HCT116 (cell line): Measurements from ENCODE around the gene BCL11B. TPM values are rescaled to one million over a fixed set of nuclear protein-coding genes. Genes with fewer than 3 reads are reported as not detected.

Source experiments
- ATAC-seq: fragments of 200-7000 bp; cut with Tn5 transposase; 2 replicates; pipeline ENCODE4 v1.9.1; 2020; ENCODE audit warnings: mild to moderate bottlenecking, moderate library complexity
- BruUV-seq: library from RNA; stranded (reverse); fragments of 400-500 nt; replicated peaks from 2 replicates; lab custom pipeline; 2021; lab: Mats Ljungman, UMichigan
- CTCF ChIA-PET: fragments of 300-600 bp; sonication (Branson Sonifier 250); formaldehyde crosslinking; loops from one replicate; lab custom pipeline; 2021; ENCODE audit warnings: antibody characterized with exemption; lab: Charles Lee
- POLR2A ChIA-PET: fragments of 300-600, 350-600 bp; sonication (Branson Sonifier 250); formaldehyde crosslinking; loops from one replicate; lab custom pipeline; 2021; ENCODE audit warnings: antibody characterized with exemption; lab: Charles Lee
- RAD21 ChIA-PET, 2 experiments: fragments of 300-600 bp; sonication (Branson Sonifier 250); formaldehyde crosslinking; loops; one replicate each; lab custom pipeline; 2023; ENCODE audit warnings: low total read pairs in 2 of 2; ENCODE audit not compliant: uncharacterized antibody in 2 of 2, unreplicated experiment in 2 of 2, low non-redundant PET in 1 of 2; lab: Charles Lee
- DNase-seq: peaks from one replicate; pipeline ENCODE4 v3.0.0-alpha.2; 2010; ENCODE audit warnings: low read depth, low spot score
- H2AFZ ChIP-seq: fragments of 200-600 bp; shearing (Covaris generic), sonication (generic); 2 replicates; pipeline ENCODE4 v1.6.1; 2017; ENCODE audit warnings: low read depth, mixed run types, mixed read lengths, antibody characterized with exemption, low read length; ENCODE audit not compliant: poor library complexity, severe bottlenecking
- H3K27ac ChIP-seq: 2 replicates; pipeline ENCODE4 v1.5.1; 2012; ENCODE audit warnings: low read depth, low read length
- H3K27me3 ChIP-seq: fragments of 200-600 bp; sonication (generic); 2 replicates; pipeline ENCODE4 v1.6.1; 2016; ENCODE audit warnings: mixed run types, low read length, mixed read lengths; ENCODE audit not compliant: insufficient read depth
- H3K36me3 ChIP-seq, 2 experiments: fragments of 200-500 bp in 1 of 2; fragments of 200-600 bp in 1 of 2; sonication (Bioruptor generic) in 1 of 2; sonication (generic) in 1 of 2; 2 replicates each; pipeline versions ENCODE4 v1.5.1 to v1.6.1; 2014 to 2016; ENCODE audit warnings: low read length in 2 of 2, inconsistent platforms in 1 of 2, mixed read lengths in 1 of 2, mixed run types in 1 of 2; ENCODE audit not compliant: insufficient read depth in 2 of 2, control insufficient read depth in 1 of 2
- H3K4me1 ChIP-seq, 2 experiments: fragments of 200-600 bp in 1 of 2; sonication (generic) in 1 of 2; 2 replicates each; pipeline versions ENCODE4 v1.5.1 to v1.6.1; 2012 to 2017; ENCODE audit warnings: low read length in 2 of 2, inconsistent platforms in 1 of 2, mild to moderate bottlenecking in 1 of 2, mixed read lengths in 1 of 2, mixed run types in 1 of 2, moderate library complexity in 1 of 2; ENCODE audit not compliant: insufficient read depth in 2 of 2, control insufficient read depth in 1 of 2
- H3K4me2 ChIP-seq: fragments of 200-600 bp; sonication (generic); 2 replicates; pipeline ENCODE4 v1.6.1; 2017; ENCODE audit warnings: mixed run types, low read length, mixed read lengths
- H3K4me3 ChIP-seq, 2 experiments: fragments of 200-600 bp in 1 of 2; sonication (generic) in 1 of 2; replicated peaks in 1 of 2; 2 replicates each; pipeline ENCODE4 v1.5.1; 2011 to 2016; ENCODE audit warnings: low read length in 2 of 2, control low read depth in 1 of 2, low read depth in 1 of 2, mild to moderate bottlenecking in 1 of 2, mixed read lengths in 1 of 2, mixed run types in 1 of 2
- H3K79me2 ChIP-seq: fragments of 200-600 bp; sonication (generic); 2 replicates; pipeline ENCODE4 v1.6.1; 2017; ENCODE audit warnings: mild to moderate bottlenecking, mixed run types, low read length, moderate library complexity, mixed read lengths; ENCODE audit not compliant: insufficient read depth
- H3K9ac ChIP-seq: fragments of 200-600 bp; sonication (generic); 2 replicates; pipeline ENCODE4 v1.6.1; 2016; ENCODE audit warnings: low read length, mixed read lengths
- H3K9me2 ChIP-seq: fragments of 200-600 bp; sonication (generic), shearing (Covaris generic); 2 replicates; pipeline ENCODE4 v1.6.1; 2017; ENCODE audit warnings: mixed run types, mild to moderate bottlenecking, moderate library complexity; ENCODE audit not compliant: insufficient read depth
- H3K9me3 ChIP-seq, 2 experiments: fragments of 200-500 bp in 1 of 2; fragments of 200-600 bp in 1 of 2; sonication (Bioruptor generic) in 1 of 2; sonication (generic) in 1 of 2; 2 replicates each; pipeline ENCODE4 v1.6.1; 2014 to 2017; ENCODE audit warnings: low read length in 2 of 2, mixed read lengths in 2 of 2, inconsistent platforms in 1 of 2, low read depth in 1 of 2, mild to moderate bottlenecking in 1 of 2, mixed run types in 1 of 2, moderate library complexity in 1 of 2; ENCODE audit not compliant: control insufficient read depth in 1 of 2, insufficient read depth in 1 of 2
- H4K20me1 ChIP-seq: fragments of 200-600 bp; sonication (generic), shearing (Covaris generic); 2 replicates; pipeline ENCODE4 v1.6.1; 2017; ENCODE audit warnings: mixed run types, mild to moderate bottlenecking, moderate library complexity; ENCODE audit not compliant: insufficient read depth
- CBX3 ChIP-seq: IDR thresholded peaks from 2 replicates; pipeline ENCODE4 v1.6.1; 2012; ENCODE audit warnings: low read depth
- EGR1 ChIP-seq: IDR thresholded peaks from 2 replicates; pipeline ENCODE4 v1.6.1; 2012; ENCODE audit warnings: low read depth
- ELF1 ChIP-seq: IDR thresholded peaks from 2 replicates; pipeline ENCODE4 v1.6.1; 2012; ENCODE audit warnings: low read depth, borderline replicate concordance
- EZH2 ChIP-seq: fragments of 200-600 bp; sonication (generic); IDR thresholded peaks from 2 replicates; pipeline ENCODE4 v1.6.1; 2017; ENCODE audit warnings: antibody characterized with exemption, mixed run types
- EZH2phosphoT487 ChIP-seq: fragments of 200-600 bp; IDR thresholded peaks from 2 replicates; pipeline ENCODE4 v1.6.1; 2018; ENCODE audit warnings: antibody characterized with exemption, borderline replicate concordance
- JUND ChIP-seq: IDR thresholded peaks from 2 replicates; pipeline ENCODE4 v1.6.1; 2012
- MAX ChIP-seq: IDR thresholded peaks from 2 replicates; pipeline ENCODE4 v1.6.1; 2012
- POLR2A ChIP-seq: IDR thresholded peaks from 2 replicates; pipeline ENCODE4 v1.7.0; 2011; ENCODE audit warnings: borderline replicate concordance; ENCODE audit not compliant: insufficient read depth, insufficient read length; ENCODE audit errors: extremely low read depth
- POLR2AphosphoS5 ChIP-seq: IDR thresholded peaks from 2 replicates; pipeline ENCODE4 v1.6.1; 2011; ENCODE audit warnings: mild to moderate bottlenecking, low read depth, low read length, moderate library complexity
- RAD21 ChIP-seq: IDR thresholded peaks from 2 replicates; pipeline ENCODE4 v1.6.1; 2012; ENCODE audit warnings: low read depth, mild to moderate bottlenecking
- REST ChIP-seq: IDR thresholded peaks from 2 replicates; pipeline ENCODE4 v1.6.1; 2012; ENCODE audit warnings: low read depth
- SIN3A ChIP-seq: IDR thresholded peaks from 2 replicates; pipeline ENCODE4 v1.6.1; 2012; ENCODE audit warnings: low read depth
- TCF7L2 ChIP-seq: IDR thresholded peaks from 2 replicates; pipeline ENCODE4 v1.7.0; 2011; ENCODE audit warnings: borderline replicate concordance, inconsistent platforms; ENCODE audit not compliant: insufficient read depth, insufficient read length; ENCODE audit errors: extremely low read depth
- YY1 ChIP-seq: IDR thresholded peaks from 2 replicates; pipeline ENCODE4 v1.6.1; 2011; ENCODE audit warnings: low read length, low read depth, moderate library complexity, mild to moderate bottlenecking; ENCODE audit not compliant: insufficient replicate concordance; ENCODE audit errors: extremely low read depth
- ZNF274 ChIP-seq: fragments of 200-500 bp; sonication (Bioruptor generic); IDR thresholded peaks from 2 replicates; pipeline ENCODE4 v1.6.1; 2014; ENCODE audit warnings: mild to moderate bottlenecking, low read depth, low read length, inconsistent platforms
- intact Hi-C: fragments of 100-400 bp; cut with micrococcal nuclease; formaldehyde crosslinking; loops from 2 replicates; pipeline ENCODE4 v1.10.0; 2022
- total RNA-seq: library from RNA; stranded (reverse); gene quantifications from one replicate; pipeline ENCODE4 v1.2.1, GENCODE V29; 2021; ENCODE audit not compliant: unreplicated experiment

BCL11B gene
- total RNA-seq, 1 experiment from 2014 or later: 1.1 TPM

- TF ChIP-seq YY1 (no peak), EGR1 (no peak), CBX3 (no peak), POLR2AphosphoS5 (no peak)
These were observed 9.8 kb downstream of the BCL11B start (continued) for GRCh38 chr14:99261912-99262787.

- no peak overlapping the region for H3K9ac ChIP-seq
- no peaks in the 10 kb centered on the region for H3K4me1 ChIP-seq
- no peak overlapping the region for H3K4me3 ChIP-seq
- H3K9me2 ChIP-seq: no peaks in the 10 kb centered on the region
- H3K27me3 ChIP-seq: no peaks in the 10 kb centered on the region
- no peak for ATAC-seq
- no peaks in the 10 kb centered on the region for H3K9me3 ChIP-seq
- no TSS peak for BruUV-seq
- POLR2A ChIA-PET: no interaction called here
- no peaks in the 10 kb centered on the region for H3K36me3 ChIP-seq
- CTCF ChIA-PET: no interaction called here
- DNase-seq: no peak
- RAD21 ChIA-PET: no interaction called here
- TF ChIP-seq TCF7L2: no peak
- no peak for TF ChIP-seq YY1
- no peak for TF ChIP-seq REST
- TF ChIP-seq RAD21: no peak
- no peak for TF ChIP-seq MAX
- TF ChIP-seq SIN3A: no peak
- TF ChIP-seq EGR1: no peak
- no peak for TF ChIP-seq POLR2A
- no peak for TF ChIP-seq JUND
- no peak for TF ChIP-seq ELF1
- no peak for TF ChIP-seq ZNF274
- no peak for TF ChIP-seq EZH2
- no peak for TF ChIP-seq EZH2phosphoT487
- TF ChIP-seq, all 23 proteins: peak for 0
- intact Hi-C loops: no loop called here
- Histone ChIP-seq H3K79me2 (no peaks in the 10 kb centered on the region), H3K4me2 (no peak overlapping the region), H2AFZ (no peak overlapping the region), H3K27ac (no peak overlapping the region), H4K20me1 (no peaks in the 10 kb centered on the region)
These were observed 11.1 kb downstream of the BCL11B start for GRCh38 chr14:99260587-99261551.
